Measurements from ENCODE around the gene DLGAP1.

DLGAP1 gene

DNA sequence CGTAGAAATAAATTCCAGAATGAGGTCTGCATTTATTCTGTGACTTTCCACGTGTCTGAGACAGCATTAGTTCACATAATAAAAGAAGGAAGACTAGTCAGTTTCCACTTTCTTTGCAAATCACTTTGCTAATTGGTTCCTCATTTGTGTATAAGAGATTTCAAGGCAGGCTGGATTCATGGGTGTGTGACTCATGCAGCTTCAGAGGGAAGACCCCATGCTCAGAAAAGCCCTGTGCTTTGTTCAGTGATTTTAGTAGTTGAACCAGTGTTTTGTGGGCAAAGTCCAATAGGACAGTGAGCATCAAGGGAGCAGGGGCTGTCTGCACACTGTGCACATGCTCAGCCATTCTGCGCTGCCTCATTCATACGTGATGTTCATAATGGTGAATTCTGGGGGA is 297.8 kb downstream of the DLGAP1 start:
- TF ChIP-seq, protein P1, sequence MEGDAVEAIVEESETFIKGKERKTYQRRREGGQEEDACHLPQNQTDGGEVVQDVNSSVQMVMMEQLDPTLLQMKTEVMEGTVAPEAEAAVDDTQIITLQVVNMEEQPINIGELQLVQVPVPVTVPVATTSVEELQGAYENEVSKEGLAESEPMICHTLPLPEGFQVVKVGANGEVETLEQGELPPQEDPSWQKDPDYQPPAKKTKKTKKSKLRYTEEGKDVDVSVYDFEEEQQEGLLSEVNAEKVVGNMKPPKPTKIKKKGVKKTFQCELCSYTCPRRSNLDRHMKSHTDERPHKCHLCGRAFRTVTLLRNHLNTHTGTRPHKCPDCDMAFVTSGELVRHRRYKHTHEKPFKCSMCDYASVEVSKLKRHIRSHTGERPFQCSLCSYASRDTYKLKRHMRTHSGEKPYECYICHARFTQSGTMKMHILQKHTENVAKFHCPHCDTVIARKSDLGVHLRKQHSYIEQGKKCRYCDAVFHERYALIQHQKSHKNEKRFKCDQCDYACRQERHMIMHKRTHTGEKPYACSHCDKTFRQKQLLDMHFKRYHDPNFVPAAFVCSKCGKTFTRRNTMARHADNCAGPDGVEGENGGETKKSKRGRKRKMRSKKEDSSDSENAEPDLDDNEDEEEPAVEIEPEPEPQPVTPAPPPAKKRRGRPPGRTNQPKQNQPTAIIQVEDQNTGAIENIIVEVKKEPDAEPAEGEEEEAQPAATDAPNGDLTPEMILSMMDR (IDR thresholded peaks at IDR 0.05; ENCODE audit: insufficient read depth, low read length, poor library complexity, severe bottlenecking): no peak
- no peak for DNase-seq (ENCODE audit: extremely low read depth, insufficient read length)
- Histone ChIP-seq H3K36me3 (ENCODE audit: control insufficient read depth, insufficient read depth, low read length) (no peaks in the 10 kb centered on the region), H3K27me3 (replicated peaks; ENCODE audit: control insufficient read depth, insufficient read depth, low read length) (no peaks in the 10 kb centered on the region), H3K4me3 (replicated peaks; ENCODE audit: low read depth, low read length) (no peak overlapping the region)

DNA sequence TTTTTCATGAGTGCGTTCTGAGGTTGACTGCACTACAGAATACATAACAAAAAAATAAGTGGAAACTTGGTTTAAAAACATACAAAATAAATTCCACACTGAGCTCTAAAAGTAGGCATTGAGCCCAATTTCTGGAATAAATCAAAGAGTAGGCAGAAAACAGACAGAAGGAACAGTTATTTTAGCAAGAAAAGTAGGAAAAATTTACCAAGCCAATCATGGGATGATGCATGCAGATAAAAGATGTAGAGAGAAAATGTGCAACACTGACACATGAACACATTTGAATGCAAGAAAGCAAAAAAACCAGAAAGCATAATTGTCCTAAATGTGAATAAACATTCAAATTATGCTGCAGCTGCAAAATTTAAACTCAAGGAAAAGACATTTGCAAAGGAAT is 308.3 kb downstream of the DLGAP1 start:
- no peak for DNase-seq (ENCODE audit: extremely low read depth, insufficient read length)
- H3K36me3 ChIP-seq (ENCODE audit: control insufficient read depth, insufficient read depth, low read length): no peaks in the 10 kb centered on the region
- TF ChIP-seq, protein P1 (IDR thresholded peaks at IDR 0.05; ENCODE audit: insufficient read depth, low read length, poor library complexity, severe bottlenecking): no peak
- H3K27me3 ChIP-seq (replicated peaks; ENCODE audit: control insufficient read depth, insufficient read depth, low read length): no peaks in the 10 kb centered on the region
- H3K4me3 ChIP-seq (replicated peaks; ENCODE audit: low read depth, low read length): no peak overlapping the region

DNA sequence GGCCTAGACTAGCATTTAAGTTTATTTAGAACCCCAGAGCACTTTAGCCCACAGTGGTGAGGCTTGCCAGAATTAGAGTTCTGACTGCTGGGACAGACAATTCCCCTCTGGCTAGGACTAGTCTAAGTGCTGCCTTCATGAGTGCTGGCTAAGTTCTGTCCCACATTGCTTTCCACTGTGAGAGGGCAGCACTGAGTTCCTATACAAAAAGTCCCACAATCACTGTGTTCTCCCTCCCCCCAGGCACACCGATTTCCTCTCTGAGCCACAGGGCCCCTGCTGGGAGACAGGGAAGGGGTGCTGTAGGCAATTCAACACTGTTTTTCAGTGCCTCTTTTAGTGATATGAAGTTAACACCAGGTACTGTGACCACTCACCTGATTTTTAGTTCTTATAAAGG is 310.9 kb downstream of the DLGAP1 start:
- TF ChIP-seq, protein P1 (IDR thresholded peaks at IDR 0.05; ENCODE audit: insufficient read depth, low read length, poor library complexity, severe bottlenecking): peak; percentile 7
- DNase-seq (ENCODE audit: extremely low read depth, insufficient read length): no peak
- H3K4me3 ChIP-seq (replicated peaks; ENCODE audit: low read depth, low read length): no peak overlapping the region

DNA sequence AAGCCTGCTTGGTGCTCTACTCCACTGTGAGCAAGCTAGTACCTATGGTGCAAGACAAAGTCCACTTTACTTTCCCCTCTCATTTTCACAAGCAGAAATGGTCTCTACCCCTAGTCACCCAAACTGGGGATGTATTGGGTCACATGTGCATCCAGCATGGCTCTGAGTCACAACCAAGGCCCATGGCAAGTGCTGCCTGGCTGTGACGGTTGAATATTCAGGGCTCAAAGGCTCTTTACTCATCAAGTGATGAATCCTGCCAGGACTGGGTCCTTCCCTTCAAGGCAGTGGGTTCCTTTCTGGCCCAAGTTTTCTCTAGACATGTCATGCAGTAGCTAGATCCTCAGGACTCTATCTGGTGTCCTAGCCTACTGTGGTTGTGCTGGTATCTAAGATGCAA is 311.5 kb downstream of the DLGAP1 start:
- H3K36me3 ChIP-seq (ENCODE audit: control insufficient read depth, insufficient read depth, low read length): no peaks in the 10 kb centered on the region
- TF ChIP-seq, protein P1 (IDR thresholded peaks at IDR 0.05; ENCODE audit: insufficient read depth, low read length, poor library complexity, severe bottlenecking): no peak
- no peaks in the 10 kb centered on the region for H3K27me3 ChIP-seq (replicated peaks; ENCODE audit: control insufficient read depth, insufficient read depth, low read length)
- H3K4me3 ChIP-seq (replicated peaks; ENCODE audit: low read depth, low read length): no peak overlapping the region
- no peak for DNase-seq (ENCODE audit: extremely low read depth, insufficient read length)

More for the DNA sequence above, 310.9 kb downstream of the DLGAP1 start:
- Histone ChIP-seq H3K36me3 (ENCODE audit: control insufficient read depth, insufficient read depth, low read length) (no peaks in the 10 kb centered on the region), H3K27me3 (replicated peaks; ENCODE audit: control insufficient read depth, insufficient read depth, low read length) (no peaks in the 10 kb centered on the region)

DNA sequence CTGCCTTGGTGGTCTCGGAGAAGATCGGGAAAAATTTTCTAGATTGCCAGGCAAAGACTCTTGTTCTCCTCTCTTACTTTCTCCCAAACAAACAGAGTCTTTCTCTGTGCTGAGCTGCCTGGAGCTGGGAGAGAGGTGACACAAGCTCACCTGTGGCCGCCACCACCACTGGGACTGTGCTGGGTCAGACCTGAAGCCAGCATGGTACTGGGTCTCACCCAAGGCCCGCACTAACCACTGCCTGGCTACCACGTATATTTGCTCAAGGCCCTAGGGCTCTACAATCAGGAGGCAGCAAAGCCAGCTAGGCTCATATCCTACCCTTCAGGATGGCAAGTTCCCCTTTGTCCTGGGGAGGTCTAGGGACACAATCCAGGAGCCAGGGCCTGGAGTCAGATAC is 312.2 kb downstream of the DLGAP1 start:
- Histone ChIP-seq H3K36me3 (ENCODE audit: control insufficient read depth, insufficient read depth, low read length) (no peaks in the 10 kb centered on the region), H3K27me3 (replicated peaks; ENCODE audit: control insufficient read depth, insufficient read depth, low read length) (no peaks in the 10 kb centered on the region), H3K4me3 (replicated peaks; ENCODE audit: low read depth, low read length) (no peak overlapping the region)
- TF ChIP-seq, protein P1 (IDR thresholded peaks at IDR 0.05; ENCODE audit: insufficient read depth, low read length, poor library complexity, severe bottlenecking): no peak
- no peak for DNase-seq (ENCODE audit: extremely low read depth, insufficient read length)

DNA sequence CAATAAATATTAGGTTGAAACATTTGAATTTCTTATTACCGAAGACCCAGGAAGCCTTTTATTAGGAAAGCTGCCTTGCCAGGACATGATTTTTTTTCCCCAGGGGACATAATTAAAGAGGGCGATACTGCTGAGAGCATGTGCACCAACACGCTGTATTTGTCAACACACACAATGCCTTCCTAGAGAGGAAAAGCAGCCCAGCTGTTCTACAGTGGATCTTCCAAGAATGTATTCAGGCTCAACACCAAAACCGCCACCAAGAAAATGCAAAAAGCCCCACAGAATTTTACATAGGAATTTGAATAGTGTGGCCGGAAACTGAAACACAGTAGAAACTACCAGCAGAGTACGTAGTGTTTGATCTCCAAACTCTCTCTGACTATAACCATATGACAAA is 320.4 kb downstream of the DLGAP1 start:
- H3K36me3 ChIP-seq (ENCODE audit: control insufficient read depth, insufficient read depth, low read length): no peaks in the 10 kb centered on the region
- H3K27me3 ChIP-seq (replicated peaks; ENCODE audit: control insufficient read depth, insufficient read depth, low read length): no peaks in the 10 kb centered on the region
- no peak for DNase-seq (ENCODE audit: extremely low read depth, insufficient read length)
- TF ChIP-seq, protein P1 (IDR thresholded peaks at IDR 0.05; ENCODE audit: insufficient read depth, low read length, poor library complexity, severe bottlenecking): no peak
- no peak overlapping the region for H3K4me3 ChIP-seq (replicated peaks; ENCODE audit: low read depth, low read length)

All from GM06990 (cell line).